GM12864 (cell line): ENCODE results near the gene TLE7.

Source experiments
- DNase-seq: peaks from one replicate; pipeline ENCODE4 v3.0.0-alpha.2; 2011; ENCODE audit warnings: low read depth
- H3K4me3 ChIP-seq: 2 replicates; pipeline ENCODE4 v1.5.1; 2011; ENCODE audit warnings: mild to moderate bottlenecking, low read depth, low read length, control low read depth
- CTCF ChIP-seq: IDR thresholded peaks from 2 replicates; pipeline ENCODE4 v1.5.1; 2011; ENCODE audit warnings: low read depth, mild to moderate bottlenecking, moderate library complexity, low read length, control low read depth, inconsistent platforms; ENCODE audit errors: missing control alignments

The TLE7 gene

DNA sequence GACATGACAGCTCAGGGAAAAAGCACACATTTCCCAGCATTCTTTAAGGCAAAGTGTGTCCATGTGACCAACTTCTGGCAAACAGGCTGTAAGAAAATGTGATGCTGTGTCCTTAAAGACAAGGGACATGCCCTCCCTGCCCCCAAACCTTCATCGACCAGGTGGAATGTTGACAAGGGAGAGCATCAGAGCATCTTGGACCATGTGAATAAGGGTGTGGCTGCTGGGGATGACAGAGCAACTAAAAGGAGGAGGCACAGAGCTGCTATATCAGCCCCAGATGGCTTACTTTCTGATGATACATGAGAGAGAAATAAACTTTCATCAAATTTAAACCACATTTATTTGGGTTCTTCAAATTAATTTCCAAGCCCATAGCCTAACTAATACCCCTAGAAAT, 22.4 kb upstream of the TLE7 start:
- H3K4me3 ChIP-seq, result no peak overlapping the region
- DNase-seq, result no peak
- TF ChIP-seq CTCF, result no peak

GRCh38 chr16:71461686-71462648, 20.1 kb upstream of the TLE7 start, which contains the start of gene ZNF23:
Gene ZNF23 (minus strand): TSS chr16:71462247. CDS start chr16:71456796, 5,451 bp downstream.
- peak within 1 kb of the TSS; percentile 100 for H3K4me3 ChIP-seq
- peak; percentile 33 for DNase-seq
- peak; percentile 22 for TF ChIP-seq CTCF

- DNase-seq, result no peak
- peak overlapping the region; percentile 100; the same call in 1 of the 2 replicates for H3K4me3 ChIP-seq
- TF ChIP-seq CTCF, result no peak
Measured at GRCh38 chr16:71460941-71461340, 19.1 kb upstream of the TLE7 start.

GRCh38 chr16:71460236-71460635, 18.4 kb upstream of the TLE7 start:
- TF ChIP-seq CTCF, result no peak
- DNase-seq, result no peak
- H3K4me3 ChIP-seq, result no peak overlapping the region

DNA sequence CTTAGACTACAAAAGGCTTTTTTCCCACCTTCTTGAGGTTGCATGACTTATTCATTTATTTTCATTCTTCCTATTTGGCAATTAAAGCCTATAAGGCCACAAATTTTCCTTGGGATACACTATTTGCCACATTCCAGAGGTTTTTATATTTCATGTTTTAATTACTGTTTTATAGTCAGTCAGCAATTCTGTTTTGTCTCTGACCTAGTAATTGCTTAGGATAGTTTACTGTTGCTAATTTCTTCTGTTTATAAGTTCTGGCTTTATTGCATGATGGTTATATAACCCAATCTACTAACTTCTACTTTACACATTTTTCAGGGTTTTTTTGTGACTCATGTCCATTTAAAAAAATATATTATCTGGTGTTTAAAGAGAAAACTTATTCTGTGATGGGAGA, 17.7 kb upstream of the TLE7 start:
- TF ChIP-seq CTCF, result no peak
- no peak overlapping the region for H3K4me3 ChIP-seq

GRCh38 chr16:71456801-71457200, 14.9 kb upstream of the TLE7 start:
- H3K4me3 ChIP-seq, result no peak overlapping the region
- DNase-seq, result no peak
- TF ChIP-seq CTCF, result no peak

More for the DNA sequence above, 17.7 kb upstream of the TLE7 start:
- no peak for DNase-seq

- DNase-seq, result no peak
- H3K4me3 ChIP-seq, result no peak overlapping the region
- TF ChIP-seq CTCF, result no peak
Measured at GRCh38 chr16:71453036-71453435, 11.2 kb upstream of the TLE7 start.
